ENCODE measurements around the gene NSRP1. TPM values are rescaled to one million over a fixed set of nuclear protein-coding genes. Genes with fewer than 3 reads are reported as not detected.
A peak's percentile ranks its signal among the peaks of the same experiment; 100 is the strongest.
"Not testable (repeated sequence)": the region's sequence is repeated elsewhere in the genome, so short reads cannot be mapped to it uniquely, and the experiment has no call there.

The NSRP1 gene, protein sequence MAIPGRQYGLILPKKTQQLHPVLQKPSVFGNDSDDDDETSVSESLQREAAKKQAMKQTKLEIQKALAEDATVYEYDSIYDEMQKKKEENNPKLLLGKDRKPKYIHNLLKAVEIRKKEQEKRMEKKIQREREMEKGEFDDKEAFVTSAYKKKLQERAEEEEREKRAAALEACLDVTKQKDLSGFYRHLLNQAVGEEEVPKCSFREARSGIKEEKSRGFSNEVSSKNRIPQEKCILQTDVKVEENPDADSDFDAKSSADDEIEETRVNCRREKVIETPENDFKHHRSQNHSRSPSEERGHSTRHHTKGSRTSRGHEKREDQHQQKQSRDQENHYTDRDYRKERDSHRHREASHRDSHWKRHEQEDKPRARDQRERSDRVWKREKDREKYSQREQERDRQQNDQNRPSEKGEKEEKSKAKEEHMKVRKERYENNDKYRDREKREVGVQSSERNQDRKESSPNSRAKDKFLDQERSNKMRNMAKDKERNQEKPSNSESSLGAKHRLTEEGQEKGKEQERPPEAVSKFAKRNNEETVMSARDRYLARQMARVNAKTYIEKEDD
- 1.9 and 5.0 TPM in 2 replicates for total RNA-seq (2014; rRNA removed; shearing (Covaris generic))

DNA sequence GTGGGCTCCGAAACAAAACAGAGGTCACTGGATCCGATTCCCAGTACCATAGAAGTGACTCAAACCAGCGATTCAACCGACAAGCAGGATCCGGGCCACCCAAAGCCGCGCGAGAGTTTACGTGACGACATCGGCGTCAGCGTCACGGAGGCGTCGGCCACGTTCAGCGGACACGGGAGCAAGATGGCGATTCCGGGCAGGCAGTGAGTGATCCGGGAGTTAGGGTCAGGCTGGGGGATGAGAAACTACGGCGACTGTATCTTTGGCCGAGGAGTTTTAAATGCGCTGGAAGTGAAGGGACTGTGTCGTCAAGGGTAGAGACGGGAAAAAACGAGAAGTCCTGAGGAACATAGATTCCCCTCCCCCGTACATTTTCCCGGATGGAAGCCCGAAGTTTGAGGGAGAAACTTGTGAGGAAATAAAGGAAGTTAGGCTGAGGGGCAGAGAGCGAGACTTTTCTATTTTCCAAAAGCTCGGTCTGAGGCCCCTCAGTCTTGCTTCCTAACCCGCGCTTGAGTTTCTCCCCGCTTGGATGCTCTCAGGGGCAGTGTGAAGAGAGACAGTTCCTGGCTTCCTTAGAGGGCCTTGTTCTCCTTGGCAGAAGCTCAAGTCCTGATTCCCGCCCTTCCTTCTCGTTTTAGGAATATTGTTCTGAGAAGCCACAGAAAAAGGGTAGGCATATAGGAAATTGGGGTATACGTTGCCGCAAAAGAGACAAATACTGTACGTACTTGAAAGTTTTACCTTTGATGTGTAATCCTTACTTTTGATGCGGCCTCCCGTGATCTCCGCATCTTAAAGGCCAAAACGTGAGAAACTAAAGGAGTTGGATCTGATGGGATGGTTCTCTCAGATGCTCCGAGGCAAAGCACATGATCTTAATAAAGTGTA, at the start of gene NSRP1:
NSRP1 (plus strand) TSS at position 156 of the 891 bp plus-strand sequence; CDS start at position 184, 28 bp downstream.
- peak; percentile 94 for DNase-seq (ENCODE audit: low spot score)

DNA sequence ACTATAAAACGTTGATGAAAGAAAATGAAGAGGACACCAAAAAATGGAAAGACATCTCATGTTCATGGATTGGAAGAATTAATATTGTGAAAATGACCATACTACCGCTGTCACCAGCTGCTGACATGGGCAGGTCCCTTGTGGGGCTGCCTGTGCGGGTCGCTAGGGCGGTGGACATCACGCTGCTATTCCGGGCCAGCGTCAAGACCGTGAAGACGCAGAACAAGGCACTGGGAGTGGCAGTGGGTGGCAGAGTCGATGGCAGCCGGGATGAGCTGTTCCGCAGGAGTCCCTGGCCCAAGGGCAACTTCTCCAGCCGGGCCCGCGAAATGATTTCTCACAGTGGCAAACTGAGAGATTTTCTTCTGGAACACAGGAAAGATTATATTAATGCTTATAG, 48.2 kb upstream of the NSRP1 start:
- DNase-seq (ENCODE audit: low spot score): no peak

DNA sequence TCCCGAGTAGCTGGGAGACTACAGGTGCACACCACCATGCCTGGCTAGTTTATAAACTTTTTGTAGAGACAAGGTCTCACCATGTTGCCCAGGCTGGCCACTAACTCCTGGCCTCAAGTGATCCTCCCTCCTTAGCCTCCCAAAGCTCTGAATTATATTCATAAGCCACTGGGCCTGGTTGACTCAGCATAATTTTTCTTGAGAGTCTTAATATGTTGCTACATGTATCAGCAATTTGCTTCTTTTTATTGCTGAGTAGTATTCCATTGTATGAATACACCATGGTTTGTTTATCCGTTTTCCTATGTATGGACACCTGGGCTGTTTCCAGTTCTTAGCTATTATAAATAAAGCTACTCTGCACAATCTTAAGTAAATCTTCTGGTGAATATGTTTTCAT, 42.4 kb upstream of the NSRP1 start:
- DNase-seq (ENCODE audit: low spot score): no peak

DNA sequence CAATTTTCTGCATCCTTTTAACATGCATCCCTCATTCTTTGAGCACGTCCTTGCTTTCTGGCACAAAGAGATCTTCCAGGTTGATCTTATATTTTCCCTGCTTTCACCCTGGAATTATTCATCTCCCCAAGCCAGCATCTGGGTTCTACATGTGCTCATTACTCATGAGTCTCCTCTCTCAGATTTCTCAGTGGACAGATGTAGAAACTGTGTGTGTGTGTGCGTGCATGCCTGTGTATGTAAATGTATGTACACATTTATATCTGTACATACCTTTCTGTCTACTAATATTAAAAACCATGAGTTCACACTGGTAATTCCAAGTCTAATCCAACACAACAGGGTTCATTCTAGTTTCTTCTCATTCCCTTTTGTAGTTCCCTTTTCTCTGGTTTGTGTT, 41.9 kb upstream of the NSRP1 start:
- no peak for DNase-seq (ENCODE audit: low spot score)

DNA sequence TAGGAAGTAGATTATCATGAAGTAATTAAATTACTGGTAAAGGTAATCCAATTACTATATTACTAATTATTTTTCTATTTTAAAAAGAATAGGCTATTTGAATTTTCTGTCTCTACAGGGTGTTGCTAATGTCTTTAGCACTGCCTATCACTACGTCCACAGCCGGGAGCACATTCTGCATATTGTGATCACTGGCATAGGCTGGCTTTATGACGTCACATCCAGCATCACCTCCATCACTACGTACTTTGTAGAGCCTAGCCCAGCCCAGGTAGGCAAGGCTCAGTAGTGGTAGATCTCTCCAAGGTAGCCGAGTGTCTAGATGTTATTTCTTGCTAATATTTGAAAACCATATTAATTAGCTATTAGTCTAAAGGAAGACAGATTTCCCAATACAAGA, 33.8 kb upstream of the NSRP1 start:
- DNase-seq (ENCODE audit: low spot score): no peak

DNA sequence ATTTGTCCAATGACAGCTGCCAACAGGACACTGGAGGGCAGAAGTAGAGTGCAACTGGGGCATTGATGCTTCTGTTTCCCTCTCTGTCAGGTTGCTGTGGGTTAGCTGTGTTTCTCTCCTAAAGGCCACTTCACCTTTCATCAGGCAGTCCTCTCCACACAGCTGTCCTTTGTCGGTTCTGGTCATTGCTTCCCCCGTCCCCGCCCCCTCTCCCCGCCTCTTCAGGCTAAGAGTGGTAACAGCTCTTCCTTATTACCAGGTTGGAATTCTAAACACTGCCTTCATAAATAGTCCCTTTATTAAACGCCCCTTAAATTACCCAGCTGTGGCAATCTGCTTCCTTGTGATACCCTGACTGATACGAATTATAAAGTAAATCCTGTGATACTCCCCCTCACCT, 31.8 kb upstream of the NSRP1 start:
- DNase-seq (ENCODE audit: low spot score): no peak

DNA sequence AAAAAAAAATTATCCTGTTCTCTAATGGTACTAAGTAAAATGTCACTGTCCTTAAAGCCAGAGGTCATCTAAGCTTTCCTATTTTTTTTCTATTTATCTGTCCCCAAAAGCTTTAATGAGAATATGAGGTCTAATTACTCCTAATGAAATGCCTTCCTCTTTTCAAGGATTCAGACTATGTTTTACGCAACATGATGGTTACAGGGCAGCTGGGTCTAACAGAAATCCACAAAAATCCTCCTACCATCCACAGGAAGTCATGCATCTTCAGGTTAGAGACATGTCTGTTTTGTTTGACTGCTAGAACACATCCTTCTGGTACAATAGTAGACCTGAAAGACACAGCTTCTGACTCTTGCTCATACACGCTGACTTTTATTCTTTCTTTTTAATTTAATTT, 29.7 kb upstream of the NSRP1 start:
- DNase-seq (ENCODE audit: low spot score): no peak

DNA sequence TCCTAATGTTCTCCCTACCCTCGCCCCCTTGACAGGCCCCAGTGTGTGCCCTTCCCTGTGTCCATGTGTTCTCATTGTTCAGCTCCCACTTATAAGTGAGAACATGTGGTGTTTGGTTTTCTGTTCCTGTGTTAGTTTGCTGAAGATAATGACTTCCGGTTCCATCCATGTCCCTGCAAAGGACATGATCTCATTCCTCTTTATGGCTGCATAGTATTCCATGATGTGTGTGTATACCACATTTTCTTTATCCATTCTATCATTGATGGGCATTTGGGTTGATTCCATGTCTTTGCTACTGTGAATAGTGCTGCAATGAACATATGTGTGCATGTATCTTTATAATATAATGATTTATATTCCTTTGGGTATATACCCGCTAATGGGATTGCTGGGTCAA, 29.2 kb upstream of the NSRP1 start:
- DNase-seq (ENCODE audit: low spot score): not testable (repeated sequence)

DNA sequence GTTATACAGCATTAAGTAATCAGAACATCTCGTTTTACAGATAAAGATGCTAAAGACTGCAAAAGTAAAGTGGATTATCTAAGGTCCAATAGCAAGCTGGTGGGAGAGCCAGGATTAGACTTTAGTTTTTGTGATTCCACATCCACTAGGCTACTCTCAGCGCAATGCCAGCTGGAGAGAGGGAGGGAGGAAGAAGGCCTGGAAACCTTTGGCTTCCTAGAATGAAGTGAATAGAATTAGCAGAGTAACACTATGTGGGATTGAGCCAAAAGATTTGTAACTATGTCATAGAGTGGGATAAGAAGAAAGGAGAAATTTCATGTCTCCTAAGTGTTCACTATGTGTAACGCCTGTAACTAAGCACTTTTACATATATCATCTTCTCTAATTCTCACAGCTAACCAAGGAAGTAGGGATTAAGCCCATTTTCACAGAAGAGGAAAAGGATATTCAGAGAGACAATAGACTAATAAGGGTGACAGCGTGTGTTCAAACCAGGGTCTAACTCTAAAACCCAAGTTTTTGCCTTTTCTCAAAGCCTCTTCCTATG, 25.4 kb upstream of the NSRP1 start:
- no peak for DNase-seq (ENCODE audit: low spot score)

DNA sequence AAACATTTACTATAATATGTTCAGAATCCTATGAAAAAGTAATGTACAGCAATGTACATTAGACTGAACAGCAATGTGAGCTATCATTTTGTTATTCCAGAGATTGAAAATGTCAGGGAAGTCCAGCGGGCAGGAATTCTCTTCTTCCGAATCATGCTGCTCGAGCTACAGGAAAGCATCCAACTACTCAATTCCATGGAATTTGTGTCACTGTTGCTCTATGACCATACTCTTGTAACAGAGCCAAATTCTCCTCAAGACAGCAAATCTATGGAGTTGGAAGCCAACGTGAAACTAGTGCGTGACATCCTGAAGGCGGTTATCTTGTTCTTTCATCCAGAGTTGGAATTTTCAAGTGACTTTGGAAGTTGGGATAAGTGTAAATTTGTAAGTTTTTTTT, 24.8 kb upstream of the NSRP1 start:
- peak; percentile 46 for DNase-seq (ENCODE audit: low spot score)

DNA sequence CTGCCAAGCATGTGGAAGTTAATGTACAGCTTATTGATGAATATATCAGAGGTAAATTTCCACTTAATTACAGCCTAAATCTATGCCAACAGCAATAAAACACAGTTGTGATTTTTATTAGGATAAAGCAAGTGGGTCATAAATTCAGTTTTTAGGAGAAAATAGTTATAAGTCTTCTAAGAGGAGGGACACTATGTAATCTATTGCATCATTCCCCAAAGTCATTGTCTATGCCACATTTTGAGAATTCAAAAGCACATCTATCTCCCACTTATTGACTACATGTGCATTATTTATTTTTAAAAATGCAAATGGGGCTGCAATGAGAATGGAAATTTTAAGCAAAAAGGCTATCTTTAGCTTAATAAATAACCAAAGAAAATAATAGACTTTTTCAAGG, 23.7 kb upstream of the NSRP1 start:
- DNase-seq (ENCODE audit: low spot score): no peak

DNA sequence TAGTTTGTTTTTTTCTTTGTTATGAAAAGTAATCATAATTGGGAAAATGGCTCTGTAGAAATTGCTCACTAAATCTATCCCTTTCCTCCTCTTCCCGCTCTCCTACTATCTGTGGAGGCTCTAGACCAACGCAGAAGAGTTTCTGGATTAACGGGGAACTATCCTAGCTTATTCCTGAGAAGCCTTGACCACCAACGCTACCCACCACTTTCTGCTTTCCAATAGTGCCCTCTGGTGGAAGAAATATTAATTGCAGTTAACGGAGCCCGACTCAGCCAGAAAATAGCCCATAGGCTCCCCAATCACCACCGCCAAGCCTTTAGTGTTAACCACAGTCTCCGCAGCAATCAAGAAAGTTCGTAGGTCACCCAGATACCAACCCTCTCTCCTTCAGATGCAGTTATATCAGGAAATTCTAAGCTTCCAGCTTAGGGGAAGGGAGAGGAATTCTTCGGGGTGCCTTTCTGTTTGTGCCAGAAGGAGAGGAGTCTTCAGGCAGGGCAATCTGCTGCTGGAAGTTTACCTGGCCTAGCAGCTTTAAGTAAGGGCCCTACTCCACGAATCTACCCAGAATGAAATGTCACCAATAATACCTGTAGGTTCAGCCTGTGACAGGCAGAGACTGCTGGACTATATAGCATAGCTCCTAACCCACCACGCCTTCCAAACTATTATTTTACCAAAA, 23.0 kb upstream of the NSRP1 start:
- peak; percentile 49 for DNase-seq (ENCODE audit: low spot score)

DNA sequence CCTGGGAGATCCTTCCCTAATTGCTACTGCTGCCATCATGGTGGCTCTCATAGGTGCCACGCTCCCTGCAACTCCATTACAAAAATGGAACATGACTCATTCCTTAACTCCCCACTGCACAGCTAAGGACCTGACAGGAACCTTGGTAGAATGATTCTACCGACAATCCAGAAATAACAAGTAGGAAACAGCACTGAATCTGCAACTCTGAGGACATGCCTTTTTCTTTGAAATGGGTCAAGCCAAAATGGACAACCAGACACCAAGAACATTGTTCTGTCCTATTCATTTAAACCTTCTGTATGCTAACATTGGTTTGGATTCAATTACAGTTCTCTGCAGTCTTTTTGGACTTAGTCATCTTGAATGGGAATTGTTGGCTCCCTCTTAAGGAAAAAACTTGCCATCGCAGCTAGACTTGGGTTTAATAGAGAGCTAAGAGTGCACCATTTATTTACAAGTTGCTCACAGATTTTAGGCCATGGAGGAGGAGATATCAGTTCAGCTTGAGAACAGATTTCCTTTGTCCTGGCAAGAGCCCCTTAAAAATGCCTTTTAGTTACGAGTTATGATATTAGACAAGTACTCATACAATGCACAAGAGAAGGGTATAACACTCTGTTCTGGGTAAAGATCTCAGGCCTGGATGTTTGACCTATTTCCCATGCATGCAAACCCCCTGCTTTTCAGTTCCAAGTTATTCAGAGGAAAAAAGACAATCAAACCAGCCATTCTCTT, 20.9 kb upstream of the NSRP1 start:
- peak; percentile 76 for DNase-seq (ENCODE audit: low spot score)

DNA sequence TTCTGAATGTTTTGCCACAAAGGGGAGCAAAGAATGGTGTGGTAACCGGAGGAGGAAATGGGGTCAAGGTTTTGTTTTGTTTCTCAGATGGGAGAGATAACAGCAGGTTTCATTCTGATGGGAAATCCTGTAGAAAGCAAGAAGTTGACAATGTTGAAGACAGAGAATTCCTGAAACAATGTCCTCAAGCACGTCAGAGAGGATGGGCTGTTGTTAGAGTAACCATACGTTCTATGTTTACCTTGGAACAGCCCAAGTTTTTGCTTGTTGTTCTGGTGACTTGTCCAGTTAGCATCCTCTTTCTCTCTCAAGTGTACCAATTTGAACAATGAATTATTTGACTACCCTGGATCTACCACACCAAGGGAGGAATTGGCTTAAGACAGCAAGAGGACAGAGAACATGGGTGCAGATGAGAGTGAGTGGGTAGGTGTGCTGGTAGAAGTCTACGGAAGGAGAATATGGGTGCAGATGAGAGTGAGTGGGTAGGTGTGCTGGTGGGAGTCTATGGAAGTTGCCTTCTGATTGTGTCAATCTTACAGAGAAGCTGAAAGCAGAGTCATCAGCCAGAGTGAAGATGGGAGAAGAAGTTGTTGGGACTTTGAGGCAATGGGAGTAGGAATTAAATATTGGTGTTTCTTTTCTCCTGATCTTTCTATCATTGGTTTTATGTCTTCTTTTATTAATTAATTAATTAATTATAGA, 14.8 kb upstream of the NSRP1 start:
- DNase-seq (ENCODE audit: low spot score): no peak

DNA sequence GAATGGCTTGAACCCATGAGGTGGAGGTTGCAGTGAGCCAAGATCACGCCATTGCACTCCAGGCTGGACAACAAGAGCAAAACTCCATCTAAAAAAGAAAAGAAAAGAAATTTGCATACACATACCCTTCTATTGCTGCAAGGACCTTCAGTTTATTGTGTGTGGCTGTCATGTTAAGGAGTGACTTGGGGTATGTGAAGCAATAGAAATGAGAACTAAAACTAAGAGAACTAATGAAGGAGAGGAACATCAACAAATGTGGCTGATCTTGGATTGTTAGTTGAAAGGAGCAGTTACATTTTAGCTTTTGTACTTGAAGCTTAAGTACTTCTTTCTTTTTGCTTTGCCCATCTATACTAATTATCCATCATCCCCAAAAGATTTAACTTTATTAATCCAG, 12.7 kb upstream of the NSRP1 start:
- no peak for DNase-seq (ENCODE audit: low spot score)

DNA sequence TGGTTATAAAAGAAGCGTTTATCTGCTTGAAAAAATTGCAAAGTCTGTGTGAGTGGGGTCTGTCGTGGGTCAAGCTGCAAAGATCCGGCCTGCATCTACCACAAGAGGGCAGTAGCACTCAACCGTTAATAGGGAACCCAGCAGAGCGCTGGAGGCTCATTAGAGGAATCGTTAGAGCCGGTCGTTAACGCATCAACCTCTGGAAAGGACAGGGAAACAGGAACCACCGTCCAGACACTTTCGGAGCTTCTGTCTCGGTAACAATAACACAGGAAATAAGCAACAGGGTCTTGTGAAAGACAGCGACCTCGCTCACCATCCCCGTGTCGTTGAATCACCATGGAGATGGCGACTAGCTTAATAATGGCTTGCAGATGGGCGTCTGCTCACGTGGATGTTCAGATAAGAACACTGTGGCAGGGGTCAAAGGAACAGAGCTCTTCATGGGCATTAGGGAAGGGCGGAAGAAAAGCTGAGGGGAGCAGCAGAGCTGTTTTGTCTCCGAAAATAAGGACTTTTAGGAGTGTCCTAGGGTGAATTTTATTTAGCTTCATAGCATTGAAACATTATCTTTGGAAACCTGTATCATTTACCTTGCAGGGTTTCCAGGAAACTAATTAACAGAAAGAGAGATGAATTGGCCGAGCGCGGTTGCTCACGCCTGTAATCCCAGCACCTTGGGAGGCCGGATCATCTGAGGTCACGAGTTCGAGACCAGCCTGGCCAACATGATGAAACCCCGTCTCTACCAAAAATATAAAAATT, 11.9 kb upstream of the NSRP1 start:
- peak; percentile 76 for DNase-seq (ENCODE audit: low spot score)

DNA sequence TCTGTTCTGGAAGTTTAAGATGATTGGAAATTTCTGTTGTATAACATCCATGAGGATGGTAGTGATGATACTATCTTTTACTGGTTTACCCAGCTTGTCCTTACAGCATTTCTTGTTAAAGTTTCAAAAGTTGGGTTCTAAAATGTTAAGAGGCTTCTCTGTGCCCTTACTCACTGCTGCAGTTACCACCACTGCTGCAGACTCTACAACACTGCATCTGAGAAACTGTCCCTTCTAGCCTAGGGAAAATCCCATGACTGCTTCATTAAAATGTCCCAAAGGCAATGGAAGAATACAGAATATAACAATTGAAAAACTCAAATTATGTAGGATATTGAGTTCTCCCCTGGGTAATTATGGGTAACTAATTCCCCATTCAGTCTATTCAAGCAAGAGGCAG, 3.8 kb upstream of the NSRP1 start:
- DNase-seq (ENCODE audit: low spot score): no peak

DNA sequence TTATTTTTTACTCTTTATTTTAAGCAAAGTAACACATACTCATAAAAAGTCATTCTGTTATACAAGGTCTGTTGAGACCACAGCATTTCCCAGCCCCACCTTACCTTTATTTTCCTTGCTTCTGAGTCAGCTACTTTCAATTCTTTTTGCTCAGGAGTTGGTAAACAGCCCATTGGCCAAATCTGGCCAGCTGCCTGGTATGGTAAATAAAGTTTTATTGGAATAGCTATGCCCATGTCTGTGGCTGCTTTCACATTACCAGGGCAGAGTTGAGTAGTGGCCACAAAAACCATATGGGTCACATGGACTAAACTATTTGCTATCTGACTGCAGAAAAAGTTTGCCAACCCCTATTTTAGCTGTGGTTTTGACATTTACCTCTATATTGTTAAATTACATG, 3.4 kb upstream of the NSRP1 start:
- DNase-seq (ENCODE audit: low spot score): peak; percentile 88

DNA sequence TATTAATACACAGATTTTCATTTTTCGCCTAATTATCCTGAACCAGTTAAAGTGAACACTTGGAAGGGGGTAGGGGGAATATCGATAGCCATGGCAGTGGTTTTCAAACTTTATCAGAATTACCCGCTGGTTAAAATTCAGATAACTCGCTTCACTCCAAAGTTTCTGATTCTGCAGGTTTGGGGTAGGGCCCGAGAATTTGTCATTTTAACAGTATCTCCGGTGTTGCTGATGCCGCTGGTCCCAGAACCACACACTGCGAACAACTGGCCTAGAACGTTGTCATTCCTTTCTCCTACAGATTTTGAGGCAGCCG, 313 bp upstream of the NSRP1 start:
- no peak for DNase-seq (ENCODE audit: low spot score)

DNA sequence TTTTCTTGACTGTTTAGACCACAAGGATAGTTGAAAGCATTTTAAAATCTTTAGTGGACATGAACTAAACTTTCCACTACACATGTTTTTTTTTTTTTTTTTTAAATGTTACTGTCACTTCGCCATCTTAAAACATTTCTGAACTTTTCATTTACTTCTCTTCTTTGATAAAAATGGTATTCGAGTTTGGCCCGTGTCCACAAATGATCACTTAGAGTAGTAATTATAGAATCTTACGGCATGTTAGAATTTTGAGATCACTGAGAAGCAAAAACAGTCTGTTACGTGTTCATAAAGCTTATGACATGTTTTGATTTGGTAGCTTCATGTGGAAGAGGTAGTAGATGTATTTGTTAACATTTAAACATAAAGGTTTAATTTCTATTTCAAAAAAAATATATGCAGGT, 1.1 kb downstream of the NSRP1 start:
- no peak for DNase-seq (ENCODE audit: low spot score)
